Embryonic facial prominence (tissue), 1 donor: ENCODE data around the gene DOCK1.

Source experiments
- DNase-seq: peaks from one replicate; pipeline ENCODE4 v3.0.0-alpha.2; 2016; ENCODE audit errors: extremely low spot score

Gene DOCK1

GRCh38 chr10:127351542-127351941 lies 446.3 kb downstream of the DOCK1 start:
- no peak for DNase-seq

GRCh38 chr10:127353544-127353943 lies 448.3 kb downstream of the DOCK1 start:
- no peak for DNase-seq

GRCh38 chr10:127354255-127354654 lies 449.0 kb downstream of the DOCK1 start:
- no peak for DNase-seq

DNA sequence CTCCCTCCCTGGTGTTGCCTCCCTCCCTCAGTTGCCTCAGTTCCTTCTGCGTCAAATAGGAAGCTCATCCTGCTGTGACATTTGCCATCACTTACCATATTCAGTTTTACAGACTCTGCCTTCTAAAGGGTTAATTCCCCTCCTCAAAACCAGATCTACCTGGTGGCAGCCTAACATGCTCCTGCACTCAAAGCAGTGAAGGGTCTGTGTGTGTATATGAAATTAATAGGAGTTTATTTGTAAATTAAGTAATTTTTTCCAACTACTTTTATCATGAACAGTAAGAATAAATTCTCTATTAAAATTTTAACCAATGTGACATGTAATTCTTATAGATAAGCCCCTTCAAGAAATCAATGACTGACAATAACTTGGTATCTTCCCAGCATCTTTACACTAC lies 449.8 kb downstream of the DOCK1 start:
- DNase-seq = no peak

DNA sequence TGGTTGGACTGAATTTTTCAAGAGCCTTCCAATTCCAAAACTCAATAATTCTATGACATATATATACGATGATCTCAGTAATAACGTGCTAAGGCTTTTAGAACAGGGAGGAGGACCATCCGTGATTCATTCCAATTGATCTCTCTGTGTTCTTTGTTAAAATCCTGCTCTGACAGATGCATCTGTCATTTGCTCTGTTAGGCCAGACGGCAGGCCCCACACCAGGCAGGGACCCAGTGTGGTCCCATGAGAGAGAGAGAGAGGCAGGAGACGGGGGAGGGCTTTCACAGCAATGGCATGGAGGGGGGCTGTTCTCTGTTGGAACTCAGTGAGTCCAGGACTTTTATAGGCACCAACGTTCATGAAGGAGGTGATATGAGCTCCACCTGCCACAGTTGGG lies 451.1 kb downstream of the DOCK1 start:
- DNase-seq = no peak

GRCh38 chr10:127357265-127357664 lies 452.0 kb downstream of the DOCK1 start:
- DNase-seq = no peak

GRCh38 chr10:127358337-127358736 lies 453.1 kb downstream of the DOCK1 start:
- no peak for DNase-seq

DNA sequence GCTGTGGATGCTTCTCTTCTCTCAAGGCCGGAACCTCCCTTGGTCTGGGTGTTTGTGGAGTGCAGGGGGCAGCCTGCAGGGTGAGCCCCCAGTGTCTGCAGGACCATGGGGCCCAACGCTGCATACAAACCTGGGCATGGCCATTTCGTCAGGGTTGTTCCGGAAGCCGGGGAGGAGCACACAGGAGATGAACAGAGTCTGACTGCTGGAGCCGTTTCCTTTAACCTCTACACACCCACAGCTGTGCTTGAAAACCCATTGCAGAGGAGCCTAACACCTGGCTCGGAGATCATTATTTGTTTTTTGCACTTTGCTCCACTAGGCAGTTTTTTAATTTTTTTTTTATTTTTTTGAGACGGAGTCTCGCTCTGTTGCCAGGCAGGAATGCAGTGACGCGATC lies 458.8 kb downstream of the DOCK1 start:
- DNase-seq = no peak

GRCh38 chr10:127368101-127368500 lies 462.9 kb downstream of the DOCK1 start:
- DNase-seq = no peak

DNA sequence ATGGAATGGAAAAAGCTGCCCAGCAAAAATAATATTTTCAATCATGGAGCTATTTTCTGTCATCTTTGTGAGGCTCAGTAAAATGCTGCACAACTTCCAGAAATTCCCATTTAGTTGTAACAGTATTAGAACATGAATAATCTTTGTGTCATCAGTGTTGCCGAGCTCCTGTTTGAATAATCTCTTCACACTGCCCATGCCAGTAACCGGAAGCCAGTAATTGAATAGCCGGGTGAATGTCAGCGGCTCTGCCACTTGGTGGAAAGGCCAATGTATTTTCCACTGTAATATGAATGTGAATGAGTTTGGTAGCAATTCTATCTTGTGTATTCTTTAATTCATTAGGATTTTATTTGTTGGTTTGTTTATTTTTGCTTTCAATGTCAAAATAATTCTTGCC lies 463.7 kb downstream of the DOCK1 start:
- DNase-seq = no peak

- no peak for DNase-seq
These were observed 465.4 kb downstream of the DOCK1 start for GRCh38 chr10:127370601-127371000.

DNA sequence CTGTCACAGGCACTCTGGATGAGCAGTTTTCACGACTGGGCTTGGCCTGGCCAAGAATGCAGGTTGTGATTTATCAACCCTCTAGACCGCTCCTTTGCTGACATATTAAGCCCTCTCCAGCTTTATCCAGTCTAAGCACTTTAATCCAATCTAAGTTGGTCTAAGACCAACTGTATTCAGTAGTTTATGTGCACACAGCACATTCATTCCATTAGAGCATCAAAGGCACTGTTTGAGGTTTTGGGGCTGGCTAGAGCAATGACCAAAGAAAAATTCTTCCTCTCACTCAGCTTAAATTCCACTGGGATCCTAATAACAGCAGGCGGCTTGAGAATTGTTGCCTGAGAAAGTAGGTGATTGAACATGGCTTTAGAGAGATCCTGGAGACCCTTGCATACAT lies 467.1 kb downstream of the DOCK1 start:
- DNase-seq = no peak

- no peak for DNase-seq
These were observed 468.9 kb downstream of the DOCK1 start for GRCh38 chr10:127374074-127374680.

GRCh38 chr10:127374901-127375300 lies 469.7 kb downstream of the DOCK1 start:
- DNase-seq = no peak

DNA sequence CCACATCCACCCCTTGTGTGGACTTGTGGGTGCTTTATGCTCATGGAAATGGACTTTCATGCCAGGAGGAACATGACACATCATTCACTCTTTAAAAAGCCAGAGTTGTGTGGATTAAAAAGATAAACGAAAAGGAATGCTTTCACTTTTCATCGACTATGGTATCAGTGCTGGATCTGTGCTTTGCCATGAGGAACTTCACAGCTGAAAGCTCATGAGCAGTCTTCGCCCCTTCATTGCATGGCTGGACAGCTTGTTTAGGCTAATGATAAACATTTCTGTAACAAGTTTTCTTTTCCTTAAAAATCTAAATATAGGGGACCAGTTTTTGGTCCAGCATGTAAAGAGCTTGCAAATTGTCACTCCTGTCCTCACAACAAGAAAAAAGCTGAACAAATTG lies 470.2 kb downstream of the DOCK1 start:
- DNase-seq = no peak

DNA sequence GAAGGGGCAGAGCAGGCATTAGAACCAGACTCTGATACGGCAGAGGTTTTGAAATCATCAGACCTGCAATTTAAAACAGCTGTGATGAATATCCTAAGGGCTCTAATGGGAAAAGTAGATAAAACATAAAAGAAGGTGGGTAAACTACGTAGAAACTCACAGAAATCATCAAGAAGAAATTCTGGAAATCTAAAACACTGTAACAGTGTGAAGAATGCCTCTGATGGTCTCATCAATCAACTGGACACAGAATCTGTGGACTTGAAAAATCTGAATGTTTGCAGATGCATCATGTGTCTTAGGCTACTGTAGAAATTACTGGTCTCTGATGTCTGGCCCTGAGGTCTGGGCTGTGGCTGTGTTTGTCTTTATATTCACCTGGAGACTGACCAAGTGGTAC lies 470.8 kb downstream of the DOCK1 start:
- DNase-seq = no peak

GRCh38 chr10:127378628-127379027 lies 473.4 kb downstream of the DOCK1 start:
- DNase-seq = no peak

DNA sequence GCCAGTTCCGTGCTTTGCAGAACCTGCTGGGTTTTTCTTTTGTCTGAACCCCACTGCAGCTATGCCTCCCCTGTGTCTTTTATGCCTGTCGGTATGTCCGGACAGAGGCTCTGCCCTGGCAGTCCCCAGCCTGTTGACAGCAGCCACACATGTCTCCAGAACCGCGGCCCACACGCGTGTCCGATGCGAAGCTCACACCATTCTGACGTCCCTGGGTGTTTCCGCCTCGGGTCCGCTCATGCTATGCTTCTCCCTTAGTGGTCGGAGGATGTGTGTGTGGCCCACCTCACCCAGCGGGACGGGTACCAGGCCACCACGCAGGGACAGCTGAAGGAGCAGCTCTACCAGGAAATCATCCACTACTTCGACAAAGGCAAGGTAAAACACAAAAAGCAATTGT lies 479.3 kb downstream of the DOCK1 start:
- no peak for DNase-seq

- DNase-seq = no peak
These were observed 479.8 kb downstream of the DOCK1 start for GRCh38 chr10:127385066-127385465.

- no peak for DNase-seq
These were observed 481.5 kb downstream of the DOCK1 start for GRCh38 chr10:127386606-127387327.

DNA sequence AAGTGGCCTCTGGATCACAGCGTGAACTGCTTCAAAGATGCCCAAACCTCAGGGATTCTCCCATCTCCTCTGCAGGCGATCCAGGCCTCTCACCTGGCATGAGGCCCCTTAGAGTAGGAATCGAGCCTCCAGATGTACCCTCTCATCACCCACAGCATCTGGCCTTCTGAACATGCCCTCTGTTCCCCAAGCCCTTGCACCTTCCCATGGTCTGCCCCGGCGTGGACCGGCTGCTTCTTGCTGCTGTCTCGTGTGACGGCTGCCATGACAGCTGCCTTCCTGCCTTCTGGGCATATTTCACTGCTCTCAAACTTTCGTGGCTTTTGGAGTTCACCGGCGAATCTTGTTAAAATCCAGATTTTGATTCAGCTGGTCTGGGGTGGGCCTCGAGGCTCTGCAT lies 486.6 kb downstream of the DOCK1 start:
- no peak for DNase-seq

DNA sequence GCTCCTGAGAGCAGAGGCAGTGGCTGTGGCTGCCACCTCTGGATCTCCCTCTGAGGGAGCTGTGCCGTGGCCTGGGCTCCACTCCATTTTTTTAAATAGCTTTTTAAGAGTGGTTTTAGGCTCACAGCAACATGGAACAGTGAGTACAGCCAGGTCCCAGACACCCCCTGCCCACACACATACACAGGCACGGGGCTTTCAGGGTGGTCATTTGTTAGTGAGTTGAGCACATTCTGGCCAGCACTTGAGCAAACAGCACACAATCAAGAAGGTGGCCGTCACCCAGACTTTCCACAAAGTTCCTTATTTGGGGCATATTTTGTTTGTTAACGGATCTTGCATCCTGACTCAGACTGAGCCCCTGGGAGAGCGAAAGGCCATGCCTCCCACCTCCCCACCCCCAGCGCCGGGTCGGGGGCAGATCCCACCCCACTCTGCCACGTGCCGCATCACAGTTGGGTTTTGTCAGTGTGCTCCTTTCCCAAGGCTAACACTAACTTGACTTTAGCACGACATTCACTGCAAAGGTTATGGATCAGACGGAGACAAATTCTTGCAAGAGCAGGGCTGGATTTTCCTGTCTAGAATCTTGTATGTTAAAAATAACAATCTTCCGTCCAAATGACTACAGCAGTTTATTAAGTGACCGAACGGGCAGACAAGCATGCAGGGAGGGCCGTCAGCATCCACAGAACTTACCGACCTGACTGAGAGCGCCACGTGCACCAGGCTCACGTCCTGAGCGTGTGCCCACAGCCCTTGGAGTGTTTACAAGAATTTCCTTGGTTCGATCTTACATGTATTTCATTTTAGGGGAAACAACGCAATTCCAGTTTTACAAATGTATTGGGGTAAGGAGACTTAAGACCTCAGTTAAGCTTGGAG lies 487.4 kb downstream of the DOCK1 start:
- no peak for DNase-seq
